ENCODE results near the gene CD84.
A peak's percentile ranks its signal among the peaks of the same experiment; 100 is the strongest.
"Not testable (repeated sequence)": the region's sequence is repeated elsewhere in the genome, so short reads cannot be mapped to it uniquely, and the experiment has no call there.

The CD84 gene

DNA sequence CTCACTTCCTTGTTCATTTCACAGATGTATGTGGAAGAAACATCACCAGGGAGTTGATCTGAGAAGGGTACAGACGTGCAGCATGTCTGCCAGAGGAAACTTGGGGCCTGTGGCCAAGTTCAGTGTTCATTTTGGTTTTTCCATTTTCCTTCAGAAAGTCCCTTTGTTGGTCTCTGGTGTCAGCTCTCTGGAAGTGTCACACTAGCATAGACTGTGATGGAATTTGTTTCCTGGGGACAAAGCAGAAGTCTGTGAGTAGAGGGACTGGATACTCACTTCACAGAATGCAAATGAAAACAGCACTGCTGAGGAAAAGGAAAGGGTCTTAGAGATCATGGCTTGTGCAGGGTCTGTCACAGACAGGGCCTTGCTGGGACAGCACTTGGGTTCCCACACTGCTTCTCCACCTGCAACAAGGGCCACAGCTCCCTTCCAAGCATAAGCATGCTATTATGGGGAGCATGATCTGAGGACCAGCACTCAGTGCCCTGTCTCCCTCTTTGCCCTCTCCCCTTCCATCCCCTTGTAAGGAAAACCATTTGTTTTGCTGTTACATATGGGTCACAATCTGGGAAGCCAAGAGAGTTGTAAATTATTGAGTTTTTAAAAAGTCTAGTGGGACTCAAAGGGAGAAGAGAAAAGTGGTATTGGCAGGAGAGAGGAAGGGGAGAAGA, 31.4 kb upstream of the CD84 start:
- no peak for DNase-seq (ENCODE audit: low read depth)

DNA sequence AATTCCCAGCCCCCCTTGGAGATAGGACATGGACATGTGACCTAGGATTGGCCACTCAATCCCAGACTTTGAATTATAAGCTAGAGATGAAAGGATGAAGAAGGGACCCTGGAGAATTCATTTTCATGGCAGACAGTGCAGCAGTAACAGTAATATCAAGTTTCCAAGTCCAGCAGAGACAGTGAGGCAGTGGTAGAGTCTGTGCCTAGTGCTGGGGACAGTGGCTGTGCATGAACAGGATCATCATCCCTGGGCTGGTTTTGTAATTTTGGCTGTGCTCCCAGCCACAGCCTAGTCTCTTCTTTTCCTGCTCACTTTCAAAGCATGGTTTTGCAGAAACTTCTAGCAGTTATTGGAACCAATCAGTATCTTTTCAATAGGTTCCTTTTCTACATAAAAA, 29.6 kb upstream of the CD84 start:
- DNase-seq (ENCODE audit: low read depth), result no peak

DNA sequence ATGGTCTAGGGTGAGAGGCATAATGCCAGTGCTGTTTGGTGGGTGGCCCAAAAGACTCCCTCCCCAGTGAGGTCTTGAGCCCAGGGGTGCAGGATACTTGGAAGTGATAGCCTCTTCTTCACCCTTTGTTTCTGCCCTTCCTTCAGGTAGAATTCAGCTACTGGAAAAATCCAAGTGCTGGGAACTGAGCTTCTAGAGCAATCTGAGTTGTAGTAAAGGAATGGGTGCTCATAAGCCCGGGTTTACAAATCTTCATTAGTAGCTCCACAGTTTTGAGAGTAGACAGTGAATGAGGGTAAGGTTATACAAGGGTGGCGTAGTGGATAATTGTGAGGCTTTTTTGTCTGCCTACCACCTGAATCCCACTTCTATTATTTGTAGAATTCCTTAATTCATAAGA, 29.2 kb upstream of the CD84 start:
- no peak for DNase-seq (ENCODE audit: low read depth)

DNA sequence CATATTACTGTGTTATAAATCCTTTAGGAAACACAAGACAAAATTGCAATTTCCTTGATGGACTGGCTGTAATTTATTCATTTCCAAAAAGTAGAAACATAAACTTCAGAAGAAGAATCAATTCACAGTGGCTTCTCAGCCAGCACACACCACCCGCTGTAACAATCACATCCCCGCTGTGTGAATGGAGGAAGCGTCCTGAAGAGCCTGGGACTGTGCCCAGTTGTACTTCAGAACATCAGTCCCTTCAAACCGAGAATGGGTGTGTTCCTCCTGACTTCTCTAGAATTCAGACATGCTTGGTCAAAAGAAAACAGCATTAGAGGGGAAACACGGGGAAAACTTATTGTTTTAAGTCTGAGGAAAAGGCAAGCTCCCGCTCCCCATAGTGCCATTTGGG, 28.8 kb upstream of the CD84 start:
- DNase-seq (ENCODE audit: low read depth), result no peak

DNA sequence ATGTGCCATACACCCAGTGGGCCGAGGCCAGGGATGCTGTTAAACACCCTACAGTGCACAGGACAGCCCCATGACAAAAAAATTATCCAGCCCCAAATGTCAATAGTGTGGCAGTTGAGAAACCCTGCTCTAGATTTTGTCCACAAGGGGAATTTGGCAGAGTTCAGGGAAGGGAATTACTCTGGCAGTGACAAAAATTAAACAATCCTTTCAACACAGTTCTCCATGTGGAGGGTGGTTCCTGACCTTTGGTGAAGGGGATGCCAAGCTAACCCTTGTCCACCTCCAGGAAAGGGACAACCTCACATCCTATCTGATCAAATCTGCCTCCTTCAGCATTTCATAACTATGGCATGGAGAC, 28.4 kb upstream of the CD84 start:
- DNase-seq (ENCODE audit: low read depth), result no peak

DNA sequence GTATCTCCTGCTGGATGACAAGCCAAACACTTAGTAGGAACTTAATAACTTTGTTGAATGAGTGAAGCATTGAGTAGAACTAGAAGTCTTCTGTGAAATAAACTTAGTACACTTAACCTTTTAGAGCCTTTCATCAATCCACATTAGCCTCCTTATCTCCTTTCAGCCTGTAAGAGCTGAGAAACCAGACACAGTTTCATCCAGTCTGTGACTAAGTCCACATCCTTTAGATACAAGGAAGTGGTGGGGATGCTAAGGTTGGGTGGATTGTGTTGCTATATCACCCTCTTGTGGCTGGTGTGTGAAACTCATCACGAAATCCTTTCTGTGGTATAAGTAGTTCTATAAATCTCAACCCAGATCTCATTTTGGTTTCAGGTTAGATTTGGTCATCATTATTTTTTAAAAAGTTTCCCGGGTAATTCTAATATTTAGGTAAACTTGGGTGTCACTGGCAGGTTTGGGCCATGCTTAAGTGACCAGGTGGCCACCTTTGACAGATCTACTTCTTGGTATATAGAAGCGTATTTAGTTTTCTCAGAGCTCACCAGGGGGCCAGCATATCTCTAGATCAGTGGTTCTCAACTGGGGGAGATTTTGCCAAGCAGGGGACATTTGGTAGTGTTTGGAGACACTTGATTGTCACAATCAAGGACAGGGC, 27.8 kb upstream of the CD84 start:
- peak; percentile 48 for DNase-seq (ENCODE audit: low read depth)

DNA sequence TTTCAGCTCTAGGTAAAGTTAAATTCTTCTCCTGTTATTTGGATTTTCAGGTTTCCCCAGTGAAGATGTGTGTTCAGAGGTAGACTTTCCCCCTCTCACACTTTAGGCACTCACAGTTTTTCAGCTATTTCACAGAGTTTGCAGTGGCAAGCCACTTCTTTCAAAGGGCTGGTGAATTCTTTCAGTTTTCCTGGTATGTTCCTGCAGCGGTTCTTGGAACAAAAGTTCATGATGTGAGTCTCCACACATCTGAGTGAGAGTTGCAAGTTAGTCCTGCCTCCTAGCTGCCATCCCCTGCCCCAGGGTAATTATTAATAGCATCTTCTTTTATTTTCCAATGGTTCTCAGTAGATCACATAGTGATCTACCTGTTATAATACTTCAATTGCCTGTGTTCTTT, 27.3 kb upstream of the CD84 start:
- DNase-seq (ENCODE audit: low read depth), result no peak

DNA sequence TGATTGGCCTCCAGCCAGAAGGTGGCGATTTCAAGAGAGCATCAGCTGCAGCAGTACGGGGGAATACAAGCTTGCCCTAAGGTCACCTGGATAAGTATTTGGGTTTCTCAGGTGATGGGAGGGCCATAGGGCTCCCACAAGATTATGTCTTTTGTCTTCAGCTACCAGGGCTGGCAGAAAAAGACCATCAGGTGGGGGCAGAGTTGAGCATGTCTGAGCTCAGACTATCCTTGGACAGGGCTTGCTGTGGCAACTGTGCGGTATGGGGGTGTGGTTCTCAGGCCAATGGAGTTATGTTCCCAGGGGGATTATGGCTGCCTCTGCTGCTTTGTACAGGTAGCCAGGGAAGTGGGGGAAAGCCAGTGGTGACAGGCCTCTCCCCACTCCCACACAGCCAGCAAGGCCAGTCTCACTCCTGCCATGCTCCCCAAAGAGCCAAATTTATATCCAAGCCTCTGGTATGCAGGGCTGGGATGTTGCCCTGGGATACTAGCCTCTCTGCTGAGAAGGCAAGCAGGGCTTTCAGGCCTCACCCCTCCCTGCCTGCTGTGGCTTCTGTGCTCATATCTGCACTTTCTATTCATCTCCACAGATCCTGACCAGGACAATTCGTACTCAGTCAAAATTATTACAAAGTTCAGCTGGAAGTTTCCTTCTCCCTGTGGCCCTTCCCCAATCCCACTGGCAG, 26.6 kb upstream of the CD84 start:
- no peak for DNase-seq (ENCODE audit: low read depth)

DNA sequence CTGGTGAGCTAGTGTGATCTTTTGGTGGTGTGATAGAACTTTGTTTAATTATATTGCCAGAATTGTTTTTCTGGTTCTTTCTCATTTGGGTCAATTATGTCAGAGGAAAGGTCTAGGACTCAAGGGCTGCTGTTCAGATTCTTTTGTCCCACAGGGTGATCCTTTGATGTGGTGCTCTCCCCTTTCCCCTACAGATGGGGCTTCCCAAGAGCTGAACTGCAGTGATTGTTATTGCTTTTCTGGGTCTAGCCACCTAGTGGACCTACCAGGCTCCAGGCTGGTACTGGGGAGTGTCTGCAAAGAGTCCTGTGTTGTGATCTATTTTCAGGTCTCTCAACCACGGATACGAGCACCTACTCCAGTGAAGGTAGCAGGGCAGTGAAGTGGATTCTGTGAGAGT, 25.9 kb upstream of the CD84 start:
- no peak for DNase-seq (ENCODE audit: low read depth)

DNA sequence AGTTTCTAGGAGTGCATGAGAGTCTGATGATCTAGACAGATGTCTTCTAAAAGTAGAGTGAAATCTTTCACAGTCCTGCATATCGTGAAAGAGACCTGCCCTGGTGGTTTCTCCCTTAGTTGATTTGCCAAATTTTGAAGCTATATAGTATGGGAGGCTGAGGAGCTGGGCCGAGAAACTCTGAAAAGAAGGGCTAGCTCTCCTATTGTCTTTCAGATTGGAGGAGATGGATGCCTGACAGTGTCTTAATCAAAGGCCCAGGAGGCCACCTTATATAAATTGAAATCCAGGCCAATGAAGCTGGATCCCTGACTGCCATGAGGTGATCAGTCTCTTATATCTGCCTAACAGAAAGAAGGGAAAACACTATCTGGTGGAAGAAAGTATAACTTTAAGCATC, 18.4 kb upstream of the CD84 start:
- no peak for DNase-seq (ENCODE audit: low read depth)

DNA sequence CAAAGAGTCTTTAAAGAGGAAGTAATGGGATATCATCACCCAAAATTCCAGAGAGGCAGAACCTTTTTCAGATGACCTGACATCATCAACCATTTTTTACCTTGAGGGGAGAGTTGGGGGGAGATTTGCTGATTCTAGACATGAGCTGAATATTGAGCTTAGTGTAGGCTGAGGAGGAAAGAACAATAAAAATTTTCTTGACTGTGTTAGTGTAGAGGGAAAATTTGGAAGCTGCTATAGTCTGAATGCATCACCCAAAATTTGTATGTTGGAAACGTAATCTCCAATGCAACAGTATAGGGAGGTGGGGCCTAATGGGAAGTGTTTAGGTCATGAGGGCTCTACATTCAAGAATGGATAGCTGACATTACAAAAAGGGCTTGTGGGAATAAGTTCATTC, 17.8 kb upstream of the CD84 start:
- no peak for DNase-seq (ENCODE audit: low read depth)

DNA sequence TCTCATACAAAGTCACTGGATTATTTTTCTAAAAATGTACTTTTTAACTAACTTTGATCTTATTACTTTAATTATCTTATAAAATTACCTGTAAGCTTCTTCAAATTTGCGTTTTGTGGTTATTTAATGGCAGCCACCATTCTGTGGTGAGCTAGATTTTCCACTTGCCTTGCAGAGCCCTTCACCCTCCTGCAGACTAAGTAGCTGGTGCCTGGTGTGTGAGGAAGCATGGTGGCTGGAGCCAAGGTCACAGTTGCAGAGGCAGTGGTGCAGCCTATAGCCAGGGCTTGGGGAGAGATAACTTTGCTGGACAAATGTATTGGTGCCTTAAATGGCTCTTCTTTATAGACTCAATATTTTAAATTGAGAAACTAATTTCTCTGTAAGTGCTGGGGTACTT, 11.2 kb upstream of the CD84 start:
- DNase-seq (ENCODE audit: low read depth), result no peak

DNA sequence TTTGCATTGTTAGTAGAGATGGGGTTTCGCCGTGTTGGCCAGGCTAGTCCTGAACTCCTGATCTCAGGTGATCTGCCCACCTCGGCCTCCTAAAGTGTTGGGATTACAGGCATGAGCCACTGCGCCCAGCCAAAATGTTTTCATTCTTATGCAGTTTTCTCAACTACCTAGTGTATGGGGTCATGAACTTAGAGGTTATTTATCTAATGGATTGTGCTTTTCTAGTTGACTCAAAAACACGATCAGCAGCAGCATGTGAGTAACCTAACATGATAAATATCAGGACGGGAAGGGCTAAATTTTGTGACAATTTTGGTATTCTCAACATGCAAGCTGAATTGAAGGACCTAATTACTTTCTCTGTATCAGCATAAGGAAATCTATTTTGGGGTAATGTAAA, 9.2 kb upstream of the CD84 start:
- no peak for DNase-seq (ENCODE audit: low read depth)

DNA sequence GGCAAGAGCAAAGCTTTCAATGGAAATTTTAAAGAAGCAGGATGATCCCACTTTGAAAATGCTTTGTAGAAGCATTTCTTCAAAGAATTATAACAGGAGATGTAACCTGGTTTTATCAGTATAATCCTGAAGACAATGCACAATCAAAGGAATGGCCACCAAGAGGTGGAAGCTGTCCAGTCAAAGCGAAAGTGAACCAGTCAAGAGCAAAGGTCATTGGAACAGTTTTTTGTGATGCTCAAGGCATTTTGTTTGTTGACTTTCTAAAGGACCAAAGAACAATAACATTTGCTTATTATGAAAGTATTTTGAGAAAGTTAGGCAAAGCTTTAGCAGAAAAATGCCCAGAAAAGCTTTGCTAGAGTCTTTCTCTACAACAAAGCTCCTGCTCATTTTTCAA, 5.5 kb upstream of the CD84 start:
- no peak for DNase-seq (ENCODE audit: low read depth)

DNA sequence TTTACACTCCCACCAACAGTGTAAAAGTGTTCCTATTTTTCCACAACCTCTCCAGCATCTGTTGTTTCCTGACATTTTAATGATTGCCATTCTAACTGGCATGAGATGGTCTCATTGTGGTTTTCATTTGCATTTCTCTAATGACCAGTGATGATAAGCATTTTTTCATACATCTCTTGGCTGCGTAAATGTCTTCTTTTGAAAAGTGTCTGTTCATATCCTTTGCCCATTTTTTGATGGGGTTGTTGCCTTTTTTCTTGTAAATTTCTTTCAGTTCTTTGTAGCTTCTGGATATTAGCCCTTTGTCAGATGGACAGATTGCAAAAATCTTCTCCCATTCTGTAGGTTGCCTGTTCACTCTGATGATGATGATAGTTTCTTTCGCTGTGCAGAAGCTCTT, 3.7 kb upstream of the CD84 start:
- DNase-seq (ENCODE audit: low read depth), result not testable (repeated sequence)

DNA sequence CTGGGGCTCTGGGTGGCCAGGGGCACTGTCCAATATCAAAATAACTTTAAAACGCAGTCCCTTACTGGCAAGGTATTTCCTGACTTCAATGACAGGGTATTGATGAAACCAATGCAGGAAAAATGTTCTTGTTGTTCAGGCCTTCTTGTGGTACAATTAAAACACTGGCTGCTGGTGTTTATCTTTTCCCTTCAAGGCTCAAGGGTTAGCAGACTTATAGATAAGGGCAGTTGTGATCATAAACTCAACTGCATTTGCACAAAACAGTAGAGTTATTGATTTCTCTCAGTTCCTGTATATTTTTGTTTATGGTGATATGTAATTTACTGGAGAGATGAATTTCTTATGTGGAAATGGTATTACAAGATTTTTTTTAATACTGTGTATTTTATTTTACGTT, 2.7 kb upstream of the CD84 start:
- DNase-seq (ENCODE audit: low read depth), result no peak

DNA sequence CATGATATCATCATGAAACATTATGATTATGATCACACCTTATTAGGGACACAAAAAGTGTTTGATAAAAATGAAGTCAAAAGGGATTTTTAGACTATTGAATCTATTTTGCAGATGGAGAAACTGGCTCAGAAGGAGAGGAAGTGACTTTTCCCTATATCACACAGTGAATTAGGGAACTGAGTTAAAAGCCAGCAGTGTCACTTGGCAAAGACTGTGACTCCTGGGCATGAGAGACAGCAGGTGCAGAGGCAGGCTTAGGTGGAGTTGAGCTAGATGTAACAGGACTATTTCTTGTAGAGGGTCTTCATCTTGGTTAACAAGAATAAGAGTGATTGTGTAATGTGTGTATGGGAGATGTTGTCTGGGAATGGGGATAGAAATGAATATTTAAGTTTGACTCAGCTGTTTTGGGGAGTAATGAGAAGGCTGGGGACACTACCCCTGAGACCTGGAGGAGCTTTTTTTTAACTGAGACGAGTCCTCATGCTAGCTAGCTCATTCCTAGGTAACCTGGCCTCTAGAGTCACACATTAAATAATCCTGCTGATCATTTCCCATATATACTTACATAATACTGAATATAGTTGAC, 1.0 kb upstream of the CD84 start:
- no peak for DNase-seq (ENCODE audit: low read depth)

DNA sequence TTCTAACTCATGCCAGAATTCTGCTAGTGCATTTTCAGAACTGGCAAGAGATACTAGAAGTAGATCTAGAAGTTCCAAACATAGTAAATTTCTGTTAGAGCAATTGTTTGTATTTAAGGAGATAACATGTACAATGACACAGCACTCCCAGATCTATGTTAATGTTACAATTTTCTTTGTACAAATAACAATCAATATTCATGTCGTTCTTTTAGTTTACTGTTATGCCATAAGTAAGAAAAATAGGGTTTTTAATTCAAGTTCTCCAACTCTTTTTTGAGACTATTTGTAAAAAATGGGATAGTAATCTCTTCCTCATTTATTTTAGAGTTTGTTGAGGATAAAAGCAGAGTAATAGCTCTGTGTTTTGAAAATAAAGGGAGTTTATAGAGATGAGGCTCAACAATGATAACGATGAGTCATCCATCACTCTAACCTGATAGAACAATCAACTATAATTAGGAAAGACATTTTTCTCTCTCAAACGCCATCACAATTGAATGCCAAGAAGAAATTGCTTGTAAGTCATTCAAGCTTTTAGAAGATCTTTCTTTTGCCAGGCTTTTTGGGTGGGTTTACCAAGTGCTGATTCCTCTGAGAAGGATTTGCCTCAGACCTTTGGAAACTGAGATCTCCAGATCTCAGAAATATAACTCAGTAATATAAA, 638 bp downstream of the CD84 start:
- no peak for DNase-seq (ENCODE audit: low read depth)

DNA sequence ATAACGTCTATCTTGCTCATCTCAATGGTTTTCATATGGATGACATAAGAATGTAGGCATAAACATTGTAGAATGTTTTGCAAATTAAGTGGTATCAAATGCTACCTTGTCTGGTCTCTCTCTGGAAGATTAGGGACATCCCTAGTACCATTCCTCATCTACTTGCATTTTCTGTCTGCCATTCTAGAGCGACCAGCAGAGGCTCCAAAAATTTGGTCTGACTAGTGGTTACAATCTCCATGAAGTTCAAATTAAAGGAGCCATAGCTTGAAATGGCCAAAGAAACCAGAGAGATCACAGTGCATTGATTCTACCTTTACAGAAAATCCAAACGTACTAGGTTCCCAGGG, 1.1 kb downstream of the CD84 start:
- DNase-seq (ENCODE audit: low read depth), result no peak

DNA sequence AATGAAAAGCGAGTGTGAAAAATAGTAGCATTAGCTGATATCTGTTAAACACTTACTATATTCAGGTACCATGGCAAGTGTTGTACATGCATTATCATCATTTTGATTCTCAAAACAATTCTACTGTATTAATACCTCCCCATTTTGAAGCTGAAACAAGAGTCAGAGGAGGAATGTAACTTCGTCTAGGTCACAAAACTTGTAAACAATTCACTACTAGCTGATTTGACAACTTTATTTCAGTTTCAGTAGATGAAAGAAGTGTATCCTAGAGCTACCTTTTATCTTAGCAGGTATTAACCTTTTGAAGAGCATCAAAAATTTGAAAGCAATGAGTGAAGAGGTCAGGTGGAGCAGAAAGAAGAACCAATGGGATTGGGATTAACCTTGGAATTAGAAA, 1.6 kb downstream of the CD84 start:
- DNase-seq (ENCODE audit: low read depth), result no peak

DNA sequence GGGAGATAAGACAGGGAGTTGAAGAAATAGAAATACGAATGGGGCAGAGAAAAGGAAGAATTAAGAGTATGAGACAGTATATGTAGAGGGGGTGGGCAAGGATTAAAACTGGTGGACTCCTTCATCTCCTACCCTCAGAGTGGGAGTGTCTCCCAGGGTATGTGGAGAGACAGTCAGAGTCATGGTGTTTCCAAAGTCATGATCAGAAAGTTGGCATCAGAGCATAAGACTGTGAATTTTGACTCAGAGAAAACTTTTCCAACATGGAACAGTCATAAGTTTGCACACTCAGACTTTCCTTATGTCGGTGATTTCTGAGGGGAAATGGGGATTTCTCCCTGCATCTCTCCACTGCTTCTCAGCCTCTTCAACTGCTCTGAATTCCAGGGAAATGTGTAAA, 2.4 kb downstream of the CD84 start:
- DNase-seq (ENCODE audit: low read depth), result no peak

DNA sequence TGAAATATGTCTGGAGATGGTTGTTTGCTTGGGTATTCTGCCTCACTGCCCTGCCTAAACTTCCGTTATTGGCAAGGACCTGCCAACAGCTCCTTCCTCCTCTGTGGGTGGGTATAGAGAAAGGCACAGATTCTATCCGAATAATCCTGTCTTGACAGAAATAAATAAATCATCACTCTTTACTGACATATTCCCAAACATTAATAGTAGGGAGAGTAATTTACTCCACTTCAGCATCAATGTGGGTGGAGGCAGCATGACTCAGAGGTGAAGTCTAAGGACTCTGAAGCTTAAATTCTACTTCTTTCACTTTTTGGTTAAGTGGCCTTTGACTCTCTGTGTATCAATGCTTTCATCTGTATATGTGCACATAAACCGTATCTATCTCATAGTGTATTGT, 2.9 kb downstream of the CD84 start:
- no peak for DNase-seq (ENCODE audit: low read depth)

DNA sequence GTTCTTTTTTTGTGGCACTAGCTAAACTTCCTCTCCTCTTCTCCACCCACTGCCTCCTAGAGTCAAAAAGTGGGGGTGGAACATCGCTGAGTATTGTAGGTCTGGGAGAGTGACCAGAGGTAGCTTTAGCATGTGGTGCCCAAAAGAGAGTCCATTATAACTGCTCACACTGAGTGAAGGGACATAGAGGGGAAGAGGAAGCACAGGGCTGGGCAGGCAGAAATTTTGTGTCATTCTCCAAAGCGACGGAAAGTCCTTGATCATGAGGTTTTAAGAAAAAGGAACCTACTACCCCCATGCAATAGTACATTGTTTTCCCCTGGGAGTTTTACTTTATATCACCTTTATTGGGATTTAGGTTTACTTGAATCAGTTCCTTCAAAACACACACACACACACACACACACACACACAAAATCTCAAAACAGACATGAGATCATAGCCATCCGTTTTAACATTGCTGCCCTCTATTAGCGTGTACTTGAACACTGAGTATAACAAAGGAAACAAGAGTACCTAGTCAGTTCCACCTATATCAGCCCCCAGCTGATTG, 4.1 kb downstream of the CD84 start:
- DNase-seq (ENCODE audit: low read depth), result no peak

Data from stromal cell of bone marrow (primary cell).